Endothelial cell of umbilical vein (primary cell): Measurements from ENCODE around the gene CORO6. TPM values are rescaled to one million over a fixed set of nuclear protein-coding genes. Genes with fewer than 3 reads are reported as not detected.

ENCODE experiments used
- BruUV-seq: library from RNA; stranded (reverse); fragments of 400-500 nt; replicated peaks from 2 replicates; lab custom pipeline; 2021; lab: Mats Ljungman, UMichigan
- CTCF ChIA-PET: fragments of 300-600, 350-600 bp; sonication (Branson Sonifier 250); formaldehyde crosslinking; loops from one replicate; lab custom pipeline; 2021; ENCODE audit warnings: antibody characterized with exemption, inconsistent platforms; lab: Charles Lee
- POLR2A ChIA-PET: fragments of 300-600, 350-600 bp; sonication (Branson Sonifier 250); formaldehyde crosslinking; loops from one replicate; lab custom pipeline; 2021; ENCODE audit warnings: antibody characterized with exemption, inconsistent platforms; lab: Charles Lee
- DNase-seq: peaks from one replicate; pipeline ENCODE4 v3.0.0-alpha.2; 2011; ENCODE audit warnings: low read depth, low spot score
- FAIRE-seq: peaks from 2 replicates; lab custom pipeline; 2011; peaks lifted over from hg19 to GRCh38; lab: Jason Lieb, UNC
- H2AFZ ChIP-seq: 2 replicates; pipeline ENCODE4 v1.6.0; 2012; ENCODE audit warnings: low read depth, low read length, control low read depth, inconsistent platforms
- H3K27ac ChIP-seq: 2 replicates; pipeline ENCODE4 v1.5.1; 2011; ENCODE audit warnings: low read depth, mild to moderate bottlenecking, control low read depth, low read length, moderate library complexity; ENCODE audit not compliant: insufficient read depth
- H3K27me3 ChIP-seq, 2 experiments: 2 replicates each; pipeline versions ENCODE4 v1.6.0 to v1.6.1; 2011; ENCODE audit warnings: low read length in 2 of 2, mixed read lengths in 1 of 2; ENCODE audit not compliant: control insufficient read depth in 2 of 2, insufficient read depth in 2 of 2
- H3K36me3 ChIP-seq, 2 experiments: 2 replicates in 1 of 2; 3 replicates in 1 of 2; pipeline ENCODE4 v1.5.1; 2011; ENCODE audit warnings: low read length in 2 of 2, mild to moderate bottlenecking in 1 of 2, moderate library complexity in 1 of 2; ENCODE audit not compliant: control insufficient read depth in 2 of 2, insufficient read depth in 2 of 2; ENCODE audit errors: extremely low read depth in 1 of 2
- H3K4me1 ChIP-seq: 3 replicates; pipeline ENCODE4 v1.5.1; 2011; ENCODE audit warnings: mild to moderate bottlenecking, low read length; ENCODE audit not compliant: control insufficient read depth, insufficient read depth; ENCODE audit errors: extremely low read depth
- H3K4me2 ChIP-seq: 2 replicates; pipeline ENCODE4 v1.6.1; 2011; ENCODE audit warnings: low read length, control low read depth, mixed read lengths; ENCODE audit not compliant: insufficient read depth
- H3K4me3 ChIP-seq, 3 experiments: fragments of 200-600 bp in 1 of 3; sonication (generic), shearing (Covaris generic) in 1 of 3; replicated peaks in 1 of 3; 2 replicates each; pipeline ENCODE4 v1.5.1; 2011 to 2016; ENCODE audit warnings: control low read depth in 3 of 3, low read length in 3 of 3, mild to moderate bottlenecking in 2 of 3, inconsistent platforms in 1 of 3, low read depth in 1 of 3, moderate library complexity in 1 of 3; ENCODE audit not compliant: insufficient read depth in 1 of 3
- H3K79me2 ChIP-seq: 2 replicates; pipeline ENCODE4 v1.6.0; 2012; ENCODE audit warnings: low read length, inconsistent platforms; ENCODE audit not compliant: control insufficient read depth, insufficient read depth
- H3K9ac ChIP-seq: replicated peaks from 2 replicates; pipeline ENCODE3; 2011; ENCODE audit warnings: low read length, control low read depth; ENCODE audit not compliant: insufficient read depth; ENCODE audit errors: extremely low read depth
- H3K9me1 ChIP-seq: replicated peaks from 3 replicates; pipeline ENCODE4 v1.6.0; 2011; ENCODE audit warnings: mild to moderate bottlenecking, low read length; ENCODE audit not compliant: control insufficient read depth, insufficient read depth; ENCODE audit errors: extremely low read depth
- H3K9me3 ChIP-seq: replicated peaks from 2 replicates; pipeline ENCODE4 v1.5.1; 2012; ENCODE audit warnings: low read length, inconsistent platforms; ENCODE audit not compliant: control insufficient read depth, insufficient read depth
- H4K20me1 ChIP-seq: replicated peaks from 2 replicates; pipeline ENCODE3; 2011; ENCODE audit warnings: mild to moderate bottlenecking, low read length; ENCODE audit not compliant: control insufficient read depth, insufficient read depth; ENCODE audit errors: extremely low read depth
- CTCF ChIP-seq, 2 donors: IDR thresholded peaks; 1 replicate in 1 of 2; 2 replicates in 1 of 2; pipeline ENCODE4 v1.5.1; 2011; ENCODE audit warnings: low read length in 2 of 2, mild to moderate bottlenecking in 2 of 2, moderate library complexity in 2 of 2, control low read depth in 1 of 2, inconsistent platforms in 1 of 2, low read depth in 1 of 2; ENCODE audit not compliant: insufficient read depth in 1 of 2; ENCODE audit errors: extremely low read depth in 1 of 2
- EZH2 ChIP-seq: IDR thresholded peaks from 2 replicates; pipeline ENCODE4 v1.6.1; 2012; ENCODE audit warnings: borderline replicate concordance, low read depth, mild to moderate bottlenecking, moderate library complexity, low read length, inconsistent platforms; ENCODE audit not compliant: severe bottlenecking
- FOS ChIP-seq: IDR thresholded peaks from 2 replicates; pipeline ENCODE4 v1.6.1; 2011; ENCODE audit warnings: mild to moderate bottlenecking, low read length, moderate library complexity, borderline replicate concordance; ENCODE audit not compliant: insufficient read depth
- GATA2 ChIP-seq: IDR thresholded peaks from 2 replicates; pipeline ENCODE4 v1.7.0; 2011; ENCODE audit warnings: low read depth, mild to moderate bottlenecking, moderate library complexity, mixed read lengths, low read length; ENCODE audit not compliant: insufficient read length, insufficient read depth
- JUN ChIP-seq: IDR thresholded peaks from 2 replicates; pipeline ENCODE4 v1.6.1; 2011; ENCODE audit warnings: borderline replicate concordance, low read depth; ENCODE audit not compliant: insufficient read length, insufficient read depth
- MAX ChIP-seq: IDR thresholded peaks from 2 replicates; pipeline ENCODE4 v1.6.1; 2011; ENCODE audit not compliant: insufficient read depth, insufficient read length
- MYC ChIP-seq: IDR thresholded peaks from one replicate; pipeline ENCODE4 v1.6.1; 2011; ENCODE audit warnings: mild to moderate bottlenecking, low read depth, low read length
- POLR2A ChIP-seq: IDR thresholded peaks from 2 replicates; pipeline ENCODE4 v1.6.1; 2012; ENCODE audit warnings: low read depth, mild to moderate bottlenecking, control low read depth, low read length
- POLR2AphosphoS5 ChIP-seq: IDR thresholded peaks from 2 replicates; pipeline ENCODE4 v1.6.1; 2012; ENCODE audit warnings: low read depth, mild to moderate bottlenecking, control low read depth, low read length, moderate library complexity; ENCODE audit not compliant: insufficient read depth
- dilution Hi-C: fragments of 300-500 bp; cut with MboI; formaldehyde crosslinking; loops from one replicate; pipeline ENCODE4 v1.15.0; 2019; ENCODE audit warnings: low sequenced_read_pairs; ENCODE audit not compliant: extremely low pct_ligation_motif_present
- intact Hi-C: fragments of 100-400 bp; cut with micrococcal nuclease; formaldehyde crosslinking; loops from one replicate; pipeline ENCODE4 v1.10.0; 2022
- polyA plus RNA-seq, 4 experiments: library from polyadenylated mRNA; depleted of rRNA in 3 of 4; stranded (reverse) in 3 of 4; unstranded in 1 of 4; fragments of >200 nt; gene quantifications; 2 replicates each; pipeline versions ENCODE4 v1.2.1 to v1.2.3, GENCODE V29; 2011 to 2012; ENCODE audit warnings: missing spikeins in 1 of 4
- total RNA-seq: library from RNA; stranded (reverse); gene quantifications from 2 replicates; pipeline ENCODE4 v1.2.3, GENCODE V29; 2021

The CORO6 gene
- total and polyA plus RNA-seq, 2 donors (not counting 3 experiments of a cell fraction or from before 2014, with no cell fraction given) = 10.7 to 14.7 TPM

- Histone ChIP-seq H4K20me1 (no peaks in the 10 kb centered on the region), H3K4me3 (no peak overlapping the region), H3K27ac (no peak overlapping the region), H3K27me3 (no peaks in the 10 kb centered on the region), H2AFZ (no peak overlapping the region), H3K36me3 (peaks cover 0 to 4% of the 10 kb centered on the region in 2 experiments), H3K9me1 (no peaks in the 10 kb centered on the region), H3K4me2 (no peak overlapping the region), H3K4me1 (peaks cover 9% of the 10 kb centered on the region), H3K9me3 (no peaks in the 10 kb centered on the region), H3K9ac (no peak overlapping the region), H3K79me2 (no peaks in the 10 kb centered on the region)
- dilution Hi-C loops (no loop called here), intact Hi-C loops (no loop called here)
- FAIRE-seq = no peak
- no peak for DNase-seq
- no TSS peak for BruUV-seq
- ChIA-PET CTCF (interaction anchor here (2.9 kb wide), 1 partner anchor 8 kb away, joined by 15 read pairs; no protein-coding TSS in a partner anchor), POLR2A (no interaction called here)
- no peak for TF ChIP-seq FOS
These were observed 13.7 kb downstream of the CORO6 start for GRCh38 chr17:29608986-29609385.

- no peak overlapping the region for H3K9ac ChIP-seq
- no peak overlapping the region for H3K4me3 ChIP-seq
- CTCF ChIA-PET = interaction anchor here (2.9 kb wide), 1 partner anchor 10 kb away, joined by 15 read pairs; no protein-coding TSS in a partner anchor
- no peak overlapping the region for H3K27ac ChIP-seq
- no peak overlapping the region for H2AFZ ChIP-seq
- no peaks in the 10 kb centered on the region for H3K79me2 ChIP-seq
- no peak for DNase-seq
- dilution Hi-C loops (no loop called here), intact Hi-C loops (no loop called here)
- no peak overlapping the region for H3K4me2 ChIP-seq
- no peak for FAIRE-seq
- no peaks in the 10 kb centered on the region for H3K27me3 ChIP-seq
- POLR2A ChIA-PET = no interaction called here
- no peaks in the 10 kb centered on the region for H3K9me3 ChIP-seq
- no peaks in the 10 kb centered on the region for H3K9me1 ChIP-seq
- peaks cover 0 to 4% of the 10 kb centered on the region in 2 experiments for H3K36me3 ChIP-seq
- H4K20me1 ChIP-seq = no peaks in the 10 kb centered on the region
- TF ChIP-seq POLR2A (no peak), FOS (no peak), EZH2 (no peak), GATA2 (no peak), JUN (no peak), MYC (no peak), MAX (no peak), POLR2AphosphoS5 (no peak), CTCF (IDR thresholded peaks at IDR 0.05; ENCODE audit: extremely low read depth in 1 of 2, insufficient read depth in 1 of 2, low read depth in 1 of 2, low read length in 2 of 2) (no peak)
- no TSS peak for BruUV-seq
- no peaks in the 10 kb centered on the region for H3K4me1 ChIP-seq
These were observed 15.0 kb downstream of the CORO6 start for GRCh38 chr17:29607557-29608195.
